HCT116 (cell line): ENCODE results near the gene CCDC117. TPM values are rescaled to one million over a fixed set of nuclear protein-coding genes. Genes with fewer than 3 reads are reported as not detected.
"Not testable (repeated sequence)": the region's sequence is repeated elsewhere in the genome, so short reads cannot be mapped to it uniquely, and the experiment has no call there.

Source experiments
- ATAC-seq: fragments of 200-7000 bp; cut with Tn5 transposase; 2 replicates; pipeline ENCODE4 v1.9.1; 2020; ENCODE audit warnings: mild to moderate bottlenecking, moderate library complexity
- BruUV-seq: library from RNA; stranded (reverse); fragments of 400-500 nt; replicated peaks from 2 replicates; lab custom pipeline; 2021; lab: Mats Ljungman, UMichigan
- CTCF ChIA-PET: fragments of 300-600 bp; sonication (Branson Sonifier 250); formaldehyde crosslinking; loops from one replicate; lab custom pipeline; 2021; ENCODE audit warnings: antibody characterized with exemption; lab: Charles Lee
- POLR2A ChIA-PET: fragments of 300-600, 350-600 bp; sonication (Branson Sonifier 250); formaldehyde crosslinking; loops from one replicate; lab custom pipeline; 2021; ENCODE audit warnings: antibody characterized with exemption; lab: Charles Lee
- RAD21 ChIA-PET, 2 experiments: fragments of 300-600 bp; sonication (Branson Sonifier 250); formaldehyde crosslinking; loops; one replicate each; lab custom pipeline; 2023; ENCODE audit warnings: low total read pairs in 2 of 2; ENCODE audit not compliant: uncharacterized antibody in 2 of 2, unreplicated experiment in 2 of 2, low non-redundant PET in 1 of 2; lab: Charles Lee
- DNase-seq: peaks from one replicate; pipeline ENCODE4 v3.0.0-alpha.2; 2010; ENCODE audit warnings: low read depth, low spot score
- H2AFZ ChIP-seq: fragments of 200-600 bp; shearing (Covaris generic), sonication (generic); 2 replicates; pipeline ENCODE4 v1.6.1; 2017; ENCODE audit warnings: low read depth, mixed run types, mixed read lengths, antibody characterized with exemption, low read length; ENCODE audit not compliant: poor library complexity, severe bottlenecking
- H3K27ac ChIP-seq: 2 replicates; pipeline ENCODE4 v1.5.1; 2012; ENCODE audit warnings: low read depth, low read length
- H3K27me3 ChIP-seq: fragments of 200-600 bp; sonication (generic); 2 replicates; pipeline ENCODE4 v1.6.1; 2016; ENCODE audit warnings: mixed run types, low read length, mixed read lengths; ENCODE audit not compliant: insufficient read depth
- H3K36me3 ChIP-seq, 2 experiments: fragments of 200-500 bp in 1 of 2; fragments of 200-600 bp in 1 of 2; sonication (Bioruptor generic) in 1 of 2; sonication (generic) in 1 of 2; 2 replicates each; pipeline versions ENCODE4 v1.5.1 to v1.6.1; 2014 to 2016; ENCODE audit warnings: low read length in 2 of 2, inconsistent platforms in 1 of 2, mixed read lengths in 1 of 2, mixed run types in 1 of 2; ENCODE audit not compliant: insufficient read depth in 2 of 2, control insufficient read depth in 1 of 2
- H3K4me1 ChIP-seq, 2 experiments: fragments of 200-600 bp in 1 of 2; sonication (generic) in 1 of 2; 2 replicates each; pipeline versions ENCODE4 v1.5.1 to v1.6.1; 2012 to 2017; ENCODE audit warnings: low read length in 2 of 2, inconsistent platforms in 1 of 2, mild to moderate bottlenecking in 1 of 2, mixed read lengths in 1 of 2, mixed run types in 1 of 2, moderate library complexity in 1 of 2; ENCODE audit not compliant: insufficient read depth in 2 of 2, control insufficient read depth in 1 of 2
- H3K4me2 ChIP-seq: fragments of 200-600 bp; sonication (generic); 2 replicates; pipeline ENCODE4 v1.6.1; 2017; ENCODE audit warnings: mixed run types, low read length, mixed read lengths
- H3K4me3 ChIP-seq, 2 experiments: fragments of 200-600 bp in 1 of 2; sonication (generic) in 1 of 2; replicated peaks in 1 of 2; 2 replicates each; pipeline ENCODE4 v1.5.1; 2011 to 2016; ENCODE audit warnings: low read length in 2 of 2, control low read depth in 1 of 2, low read depth in 1 of 2, mild to moderate bottlenecking in 1 of 2, mixed read lengths in 1 of 2, mixed run types in 1 of 2
- H3K79me2 ChIP-seq: fragments of 200-600 bp; sonication (generic); 2 replicates; pipeline ENCODE4 v1.6.1; 2017; ENCODE audit warnings: mild to moderate bottlenecking, mixed run types, low read length, moderate library complexity, mixed read lengths; ENCODE audit not compliant: insufficient read depth
- H3K9ac ChIP-seq: fragments of 200-600 bp; sonication (generic); 2 replicates; pipeline ENCODE4 v1.6.1; 2016; ENCODE audit warnings: low read length, mixed read lengths
- H3K9me2 ChIP-seq: fragments of 200-600 bp; sonication (generic), shearing (Covaris generic); 2 replicates; pipeline ENCODE4 v1.6.1; 2017; ENCODE audit warnings: mixed run types, mild to moderate bottlenecking, moderate library complexity; ENCODE audit not compliant: insufficient read depth
- H3K9me3 ChIP-seq, 2 experiments: fragments of 200-500 bp in 1 of 2; fragments of 200-600 bp in 1 of 2; sonication (Bioruptor generic) in 1 of 2; sonication (generic) in 1 of 2; 2 replicates each; pipeline ENCODE4 v1.6.1; 2014 to 2017; ENCODE audit warnings: low read length in 2 of 2, mixed read lengths in 2 of 2, inconsistent platforms in 1 of 2, low read depth in 1 of 2, mild to moderate bottlenecking in 1 of 2, mixed run types in 1 of 2, moderate library complexity in 1 of 2; ENCODE audit not compliant: control insufficient read depth in 1 of 2, insufficient read depth in 1 of 2
- H4K20me1 ChIP-seq: fragments of 200-600 bp; sonication (generic), shearing (Covaris generic); 2 replicates; pipeline ENCODE4 v1.6.1; 2017; ENCODE audit warnings: mixed run types, mild to moderate bottlenecking, moderate library complexity; ENCODE audit not compliant: insufficient read depth
- EZH2phosphoT487 ChIP-seq: fragments of 200-600 bp; IDR thresholded peaks from 2 replicates; pipeline ENCODE4 v1.6.1; 2018; ENCODE audit warnings: antibody characterized with exemption, borderline replicate concordance
- MAX ChIP-seq: IDR thresholded peaks from 2 replicates; pipeline ENCODE4 v1.6.1; 2012
- ZBTB33 ChIP-seq: IDR thresholded peaks from 2 replicates; pipeline ENCODE4 v1.6.1; 2011; ENCODE audit warnings: mild to moderate bottlenecking, low read length, moderate library complexity; ENCODE audit not compliant: insufficient replicate concordance; ENCODE audit errors: extremely low read depth
- intact Hi-C: fragments of 100-400 bp; cut with micrococcal nuclease; formaldehyde crosslinking; loops from 2 replicates; pipeline ENCODE4 v1.10.0; 2022
- total RNA-seq: library from RNA; stranded (reverse); gene quantifications from one replicate; pipeline ENCODE4 v1.2.1, GENCODE V29; 2021; ENCODE audit not compliant: unreplicated experiment

The CCDC117 gene
- total RNA-seq, 1 experiment from 2014 or later = 22.1 TPM

GRCh38 chr22:28750471-28750881, 22.0 kb upstream of the CCDC117 start (continued):
- no peak for TF ChIP-seq ZBTB33
- TF ChIP-seq MAX = no peak
- TF ChIP-seq EZH2phosphoT487 = no peak

GRCh38 chr22:28754512-28754911, 18.0 kb upstream of the CCDC117 start:
- BruUV-seq, ATAC-seq, POLR2A ChIA-PET, H3K36me3 ChIP-seq, H3K9me2 ChIP-seq, CTCF ChIA-PET, H3K27me3 ChIP-seq, H3K9ac ChIP-seq, H3K4me3 ChIP-seq, H3K4me2 ChIP-seq, H3K27ac ChIP-seq, H2AFZ ChIP-seq, DNase-seq, intact Hi-C loops, RAD21 ChIA-PET, H4K20me1 ChIP-seq, H3K4me1 ChIP-seq, H3K9me3 ChIP-seq, H3K79me2 ChIP-seq: not testable (repeated sequence)
